GM18498 (cell line): Measurements from ENCODE around the gene RAD9A.
"Not testable (repeated sequence)": the region's sequence is repeated elsewhere in the genome, so short reads cannot be mapped to it uniquely, and the experiment has no call there.

ENCODE experiments used
- ATAC-seq: cut with Tn5 transposase; IDR thresholded peaks from one replicate; pipeline ENCODE4 v1.9.1; 2021; ENCODE audit warnings: mild to moderate bottlenecking, moderate library complexity; ENCODE audit not compliant: unreplicated experiment

Gene RAD9A

GRCh38 chr11:67422891-67423290 lies 31.1 kb downstream of the RAD9A start:
- no peak for ATAC-seq

DNA sequence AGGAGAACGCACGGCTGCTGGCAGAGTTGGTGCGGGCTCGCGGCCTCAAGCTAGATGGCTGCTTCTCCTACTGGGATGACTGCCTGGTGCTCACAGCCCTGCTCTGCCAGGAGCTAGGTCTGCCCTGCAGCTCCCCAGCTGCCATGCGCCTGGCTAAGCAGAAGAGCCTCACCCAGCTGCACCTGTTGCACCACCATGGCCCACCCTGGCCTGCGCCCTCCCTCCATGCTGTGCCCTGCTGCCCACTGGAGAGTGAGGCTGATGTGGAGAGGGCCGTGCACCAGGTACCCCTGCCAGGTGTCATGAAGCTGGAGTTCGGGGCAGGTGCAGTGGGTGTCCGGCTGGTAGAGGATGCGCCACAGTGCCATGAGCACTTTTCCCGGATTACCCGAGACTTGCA lies 31.7 kb downstream of the RAD9A start:
- ATAC-seq, result no peak

GRCh38 chr11:67423891-67424613 lies 32.3 kb downstream of the RAD9A start:
- no peak for ATAC-seq

- ATAC-seq, result not testable (repeated sequence)
Observed at GRCh38 chr11:67427364-67427859, 35.6 kb downstream of the RAD9A start.

DNA sequence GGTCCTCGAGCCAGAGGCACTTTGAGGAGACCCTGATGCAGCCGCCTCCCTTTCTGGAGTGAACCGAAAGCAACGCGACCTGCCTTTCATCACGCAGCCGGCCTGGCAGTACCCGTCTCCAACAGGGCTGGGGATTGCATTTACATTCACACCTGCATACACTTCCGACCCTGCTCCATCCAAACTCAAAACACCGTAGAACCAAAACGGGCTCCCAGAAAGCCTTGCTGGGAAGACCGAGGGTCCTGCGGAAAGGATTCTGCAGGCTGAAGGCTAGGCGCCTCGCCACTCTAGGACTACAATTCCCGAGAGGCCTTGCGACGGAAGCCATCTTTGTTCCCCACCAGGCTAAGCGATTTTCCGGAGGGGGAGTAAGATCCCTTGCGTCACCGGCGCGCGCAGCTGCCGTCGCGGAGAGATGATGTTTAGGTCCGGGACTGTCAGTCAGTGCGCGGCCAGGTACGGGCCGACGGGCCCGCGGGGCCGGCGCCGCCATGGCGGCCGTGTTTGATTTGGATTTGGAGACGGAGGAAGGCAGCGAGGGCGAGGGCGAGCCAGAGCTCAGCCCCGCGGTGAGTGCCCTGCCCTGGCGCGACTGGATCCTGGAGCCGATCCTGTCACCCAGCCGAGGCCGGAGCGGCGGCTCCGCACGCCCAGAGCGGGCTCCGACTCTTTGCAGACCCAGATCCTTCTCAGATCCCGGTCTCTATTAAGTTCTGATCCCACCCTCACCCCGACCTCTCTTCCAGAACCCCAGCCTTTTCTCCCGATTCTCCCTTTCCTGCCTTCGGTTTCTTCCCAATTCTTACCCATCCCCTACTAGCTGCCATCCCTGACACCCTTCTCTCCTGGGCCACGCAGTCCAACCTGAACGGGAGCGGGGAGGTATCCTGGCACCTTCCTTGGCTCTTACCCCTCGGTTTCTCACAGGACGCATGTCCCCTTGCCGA lies 36.5 kb downstream of the RAD9A start, which contains the start of gene RPS6KB2:
Gene RPS6KB2, plus strand, starts transcription at position 443 of the 950 bp plus-strand sequence. Its CDS starts 52 bp downstream, at position 495.
- peak; percentile 79 for ATAC-seq

GRCh38 chr11:67429038-67429668 lies 37.4 kb downstream of the RAD9A start:
- no peak for ATAC-seq

- ATAC-seq, result no peak
Observed at GRCh38 chr11:67429722-67430121, 37.9 kb downstream of the RAD9A start.

GRCh38 chr11:67431346-67432249 lies 39.8 kb downstream of the RAD9A start:
- no peak for ATAC-seq

GRCh38 chr11:67432655-67433349 lies 41.0 kb downstream of the RAD9A start:
- no peak for ATAC-seq

- ATAC-seq, result no peak
Observed at GRCh38 chr11:67433536-67434394, 42.0 kb downstream of the RAD9A start.

DNA sequence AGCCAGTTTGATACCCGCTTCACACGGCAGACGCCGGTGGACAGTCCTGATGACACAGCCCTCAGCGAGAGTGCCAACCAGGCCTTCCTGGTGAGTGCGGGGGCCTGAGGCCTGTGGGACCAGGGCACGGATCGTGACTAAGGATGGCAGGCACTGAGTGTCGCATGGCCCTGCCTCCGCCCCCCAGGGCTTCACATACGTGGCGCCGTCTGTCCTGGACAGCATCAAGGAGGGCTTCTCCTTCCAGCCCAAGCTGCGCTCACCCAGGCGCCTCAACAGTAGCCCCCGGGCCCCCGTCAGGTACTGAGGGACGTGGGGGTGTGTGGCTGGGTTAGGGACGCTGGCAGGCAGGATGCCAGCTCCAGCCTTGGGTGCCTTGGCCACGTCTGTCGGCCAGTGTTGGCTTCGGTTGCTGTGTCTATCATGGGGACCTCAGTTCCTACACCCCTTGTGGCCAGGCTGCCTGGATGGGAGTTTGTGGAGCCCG lies 42.7 kb downstream of the RAD9A start:
- no peak for ATAC-seq

GRCh38 chr11:67435031-67435726 lies 43.4 kb downstream of the RAD9A start:
- no peak for ATAC-seq

GRCh38 chr11:67435727-67436458 lies 44.1 kb downstream of the RAD9A start:
- peak; percentile 15 for ATAC-seq

- ATAC-seq, result peak; percentile 33
Observed at GRCh38 chr11:67436459-67437081, 44.8 kb downstream of the RAD9A start.

DNA sequence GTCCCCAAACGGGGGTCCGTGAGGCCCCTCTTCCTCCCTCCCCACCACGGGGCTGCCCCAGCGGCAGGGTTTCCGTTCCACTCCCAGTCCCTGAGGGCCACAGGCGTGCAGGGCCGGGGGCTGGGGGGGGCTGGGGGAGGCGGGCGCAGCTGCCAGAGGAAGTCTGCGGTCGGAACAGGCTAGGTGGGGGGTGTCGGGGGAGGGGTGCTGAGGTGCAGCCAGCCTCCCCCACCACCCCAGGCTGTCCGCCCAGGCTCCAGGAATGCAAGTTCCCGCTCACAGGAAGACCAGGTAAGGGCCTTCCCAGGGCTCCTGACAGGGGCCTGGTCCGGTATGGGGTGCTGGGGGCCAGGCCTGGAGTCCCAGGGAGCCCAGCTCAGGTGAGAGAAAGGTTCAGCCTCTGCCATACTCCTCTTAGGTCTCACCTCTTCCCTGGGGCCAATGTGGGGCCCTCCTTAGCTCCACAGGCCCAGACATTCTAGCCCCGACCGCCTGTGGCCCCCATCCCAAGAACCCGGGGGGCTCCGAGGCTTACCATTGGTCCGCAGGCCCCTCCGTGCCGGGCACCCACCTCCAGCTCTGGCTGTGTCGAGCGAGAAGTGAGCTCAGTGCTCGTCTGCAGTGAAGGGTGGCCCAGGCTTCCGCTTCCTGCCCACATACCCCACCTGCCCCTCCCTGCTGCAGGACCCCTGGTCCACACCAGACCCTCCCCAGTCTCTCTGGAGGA lies 45.5 kb downstream of the RAD9A start, which contains the start of gene PTPRCAP:
Gene PTPRCAP, minus strand, starts transcription at position 601 of the 727 bp plus-strand sequence. Its CDS starts 63 bp downstream, at position 538.
- ATAC-seq, result peak; percentile 33

DNA sequence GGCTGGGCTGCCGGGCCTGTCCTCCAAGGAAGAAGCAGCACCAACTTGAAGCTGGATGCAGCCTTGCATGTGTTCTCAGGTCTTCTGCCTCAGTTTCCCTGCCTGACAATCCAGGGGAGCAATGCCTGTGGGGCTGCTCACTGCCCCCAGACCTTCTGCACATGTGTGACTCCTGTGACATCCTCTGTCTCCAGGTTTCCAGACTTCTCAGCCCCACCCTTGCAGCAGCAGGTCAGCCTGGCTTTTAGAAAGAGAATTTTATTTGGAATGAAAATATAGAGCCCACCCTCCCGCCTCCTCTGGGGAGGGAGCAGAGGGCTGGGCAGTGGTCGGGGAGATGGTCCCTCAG lies 46.0 kb downstream of the RAD9A start:
- no peak for ATAC-seq
